ENCODE results near the gene TPI1.
A peak's percentile ranks its signal among the peaks of the same experiment; 100 is the strongest.
"Not testable (repeated sequence)": the region's sequence is repeated elsewhere in the genome, so short reads cannot be mapped to it uniquely, and the experiment has no call there.

The TPI1 gene

DNA sequence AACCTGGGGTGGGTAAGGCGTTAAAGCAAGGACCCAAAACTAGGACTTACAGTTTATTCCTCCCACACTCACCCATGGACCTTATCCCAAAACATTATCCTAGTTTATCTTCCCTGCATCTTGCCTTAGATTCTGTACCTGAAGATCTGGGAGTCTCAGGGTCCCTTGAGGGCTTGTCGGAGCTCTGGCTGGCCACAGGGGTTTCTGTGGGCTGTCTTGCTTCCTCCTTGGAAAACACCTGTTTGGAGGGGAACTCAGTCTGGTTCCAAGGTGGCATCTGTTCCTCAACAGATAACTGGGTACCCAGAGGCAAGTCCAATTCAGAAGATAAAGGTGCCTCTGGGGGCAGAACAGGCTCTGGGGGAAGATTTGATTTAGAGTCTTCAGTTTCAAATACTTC, 17.9 kb upstream of the TPI1 start:
- no peak for ATAC-seq

GRCh38 chr12:6849976-6850560, 17.3 kb upstream of the TPI1 start:
- ATAC-seq, result no peak

DNA sequence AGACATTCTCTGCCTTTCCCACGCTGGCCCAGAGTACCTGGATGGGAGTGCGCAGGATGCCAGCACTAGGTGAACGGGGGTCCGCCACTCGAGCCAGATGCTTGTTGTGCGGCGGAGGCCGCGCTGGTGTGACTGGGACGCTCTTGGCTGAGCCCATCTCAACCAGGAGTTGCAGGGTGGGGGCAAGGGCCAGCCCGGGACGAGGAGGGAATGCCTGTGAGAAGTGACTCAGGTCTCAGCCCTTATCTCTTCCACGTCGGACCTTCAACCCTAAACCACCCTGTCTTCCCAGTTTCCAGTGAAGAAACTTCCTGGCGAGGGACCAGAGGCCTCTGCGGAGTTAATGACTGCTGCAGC, 16.6 kb upstream of the TPI1 start:
- ATAC-seq, result no peak

GRCh38 chr12:6851153-6851920, 16.0 kb upstream of the TPI1 start, which contains the start of gene CDCA3:
Gene CDCA3, minus strand, starts transcription at chr12:6851286. Its CDS starts 334 bp downstream, at chr12:6850952.
- peak; percentile 47 to 52 for ATAC-seq

DNA sequence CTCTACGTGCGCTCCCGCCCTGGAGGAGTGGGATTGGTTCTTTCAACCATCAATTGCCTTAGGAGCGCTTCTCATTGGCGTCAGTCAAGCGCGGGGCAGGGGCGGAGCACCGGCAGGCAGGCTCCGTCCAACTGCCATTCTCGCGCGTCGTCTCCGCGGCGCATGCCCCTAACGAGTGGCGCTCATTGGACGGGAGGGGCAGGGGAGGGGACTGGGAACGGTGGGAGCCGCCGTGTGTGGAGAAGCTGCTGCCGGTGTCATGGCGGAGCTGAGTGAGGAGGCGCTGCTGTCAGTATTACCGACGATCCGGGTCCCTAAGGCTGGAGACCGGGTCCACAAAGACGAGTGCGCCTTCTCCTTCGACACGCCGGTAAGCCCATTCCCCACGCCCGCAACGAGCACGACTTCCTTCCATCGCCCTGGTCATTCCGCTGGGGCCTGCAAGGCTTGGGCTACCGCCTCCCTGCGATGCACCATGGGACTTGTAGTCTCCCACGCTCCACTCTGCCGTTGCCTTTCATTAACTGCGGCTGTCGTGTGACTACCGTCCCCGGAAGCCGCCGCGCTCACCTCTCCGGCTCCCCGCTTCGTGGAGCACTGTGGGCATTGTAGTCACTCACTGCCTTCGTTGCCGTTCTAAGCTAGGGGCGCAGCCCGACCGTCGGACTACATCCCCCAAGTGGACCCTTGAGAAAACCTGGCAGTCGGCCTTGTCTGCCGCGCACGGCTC, 15.2 kb upstream of the TPI1 start, which contains the start of gene USP5:
Gene USP5, plus strand, starts transcription at position 230 of the 730 bp plus-strand sequence. Its CDS starts 30 bp downstream, at position 260.
- peak; percentile 80 to 82 for ATAC-seq

DNA sequence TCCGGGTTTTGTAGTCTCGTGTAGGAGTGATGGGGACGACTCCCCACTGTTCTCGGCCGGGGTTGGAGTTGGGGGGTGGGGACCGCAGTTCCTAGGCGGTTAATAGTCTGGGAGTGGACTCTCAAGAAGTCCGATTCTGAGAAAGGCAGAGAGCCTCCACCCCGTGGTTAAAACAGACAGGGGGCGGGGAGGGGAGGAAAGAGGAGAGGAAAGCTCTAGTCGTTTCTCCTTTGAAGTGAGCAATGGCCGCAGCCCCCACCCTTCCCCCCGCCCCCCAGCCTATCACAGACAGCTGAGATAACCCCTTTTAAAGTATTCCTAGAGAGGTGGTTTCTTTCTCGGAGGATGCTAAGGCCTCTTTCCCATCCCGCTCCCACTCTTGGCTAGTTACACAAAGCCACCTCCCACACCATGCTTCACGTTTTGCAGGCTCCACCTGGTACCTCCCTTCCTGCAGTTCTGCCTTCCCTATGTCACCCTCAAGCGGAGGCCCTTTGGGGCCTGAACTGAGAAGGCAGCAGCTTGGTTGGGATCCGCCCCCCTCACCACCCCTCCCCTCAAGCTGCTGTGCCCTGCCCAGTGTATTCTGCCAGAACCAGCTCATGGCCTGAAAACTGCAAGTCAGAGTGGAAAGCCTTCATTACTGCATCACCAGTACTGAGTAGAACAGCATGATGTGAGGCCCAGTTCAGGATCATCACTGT, 14.5 kb upstream of the TPI1 start:
- ATAC-seq, result peak; percentile 19 to 28

DNA sequence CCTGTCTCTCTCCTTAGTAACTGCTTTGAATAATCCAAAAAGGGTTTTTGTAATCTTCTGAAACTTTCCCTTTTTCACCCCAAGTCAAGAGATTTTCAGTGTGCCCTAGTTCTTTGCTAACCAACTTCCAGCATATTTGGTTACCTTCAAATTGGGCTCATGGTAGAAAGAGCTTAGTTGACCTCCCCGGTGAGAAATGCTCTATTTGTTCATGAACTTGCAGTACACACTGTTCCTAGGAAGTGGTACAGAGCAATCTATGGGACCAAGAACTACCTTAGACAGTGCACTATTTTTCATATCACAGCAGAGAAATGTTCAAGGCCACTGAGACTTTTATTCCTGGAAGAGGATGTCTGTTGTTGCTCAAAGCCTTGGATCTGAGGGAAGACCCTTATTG, 13.7 kb upstream of the TPI1 start:
- ATAC-seq, result no peak

GRCh38 chr12:6854036-6854435, 13.3 kb upstream of the TPI1 start:
- ATAC-seq, result no peak

DNA sequence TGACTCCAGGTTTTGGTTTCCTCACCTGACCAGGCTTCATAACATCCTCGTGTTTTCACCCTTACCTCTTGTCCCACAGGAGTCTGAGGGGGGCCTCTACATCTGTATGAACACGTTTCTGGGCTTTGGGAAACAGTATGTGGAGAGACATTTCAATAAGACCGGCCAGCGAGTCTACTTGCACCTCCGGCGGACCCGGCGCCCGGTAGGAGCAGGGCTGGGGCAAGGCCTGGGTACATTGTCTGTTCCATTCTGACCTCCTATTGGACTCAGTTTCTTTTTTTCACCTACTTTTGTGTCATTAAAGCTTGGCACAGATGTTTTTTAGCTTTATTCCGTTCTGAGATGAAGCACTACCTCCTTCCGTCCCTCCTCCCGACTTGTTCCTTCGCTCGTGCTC, 12.0 kb upstream of the TPI1 start:
- ATAC-seq, result no peak

GRCh38 chr12:6858799-6859198, 8.5 kb upstream of the TPI1 start:
- ATAC-seq, result no peak

DNA sequence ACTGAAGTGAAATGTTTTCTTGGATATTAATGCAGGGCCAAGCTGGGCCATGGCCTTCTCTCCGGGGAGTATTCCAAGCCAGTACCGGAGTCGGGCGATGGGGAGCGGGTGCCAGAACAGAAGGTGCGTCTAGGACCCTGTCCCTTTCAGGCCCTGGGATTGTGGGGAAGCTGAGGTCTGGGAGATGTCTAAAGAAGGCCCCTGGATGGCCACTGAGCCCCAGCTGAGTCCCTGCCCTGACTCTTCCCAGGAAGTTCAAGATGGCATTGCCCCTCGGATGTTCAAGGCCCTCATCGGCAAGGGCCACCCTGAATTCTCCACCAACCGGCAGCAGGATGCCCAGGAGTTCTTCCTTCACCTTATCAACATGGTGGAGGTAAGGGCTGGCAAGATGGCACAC, 7.2 kb upstream of the TPI1 start:
- ATAC-seq, result no peak

DNA sequence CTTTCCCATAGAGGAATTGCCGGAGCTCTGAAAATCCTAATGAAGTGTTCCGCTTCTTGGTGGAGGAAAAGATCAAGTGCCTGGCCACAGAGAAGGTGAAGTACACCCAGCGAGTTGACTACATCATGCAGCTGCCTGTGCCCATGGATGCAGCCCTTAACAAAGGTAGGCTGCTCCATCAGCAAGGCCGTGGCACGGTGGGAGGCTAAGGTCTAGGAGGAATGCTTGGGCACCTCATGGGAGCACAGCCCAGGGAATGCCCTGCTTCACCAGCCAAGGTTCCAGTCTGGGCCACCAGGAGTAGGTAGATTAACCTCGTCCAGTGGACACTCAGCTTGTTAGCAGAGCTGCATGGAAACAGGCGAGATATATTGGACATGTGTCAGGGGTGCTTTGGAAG, 6.4 kb upstream of the TPI1 start:
- ATAC-seq, result no peak

DNA sequence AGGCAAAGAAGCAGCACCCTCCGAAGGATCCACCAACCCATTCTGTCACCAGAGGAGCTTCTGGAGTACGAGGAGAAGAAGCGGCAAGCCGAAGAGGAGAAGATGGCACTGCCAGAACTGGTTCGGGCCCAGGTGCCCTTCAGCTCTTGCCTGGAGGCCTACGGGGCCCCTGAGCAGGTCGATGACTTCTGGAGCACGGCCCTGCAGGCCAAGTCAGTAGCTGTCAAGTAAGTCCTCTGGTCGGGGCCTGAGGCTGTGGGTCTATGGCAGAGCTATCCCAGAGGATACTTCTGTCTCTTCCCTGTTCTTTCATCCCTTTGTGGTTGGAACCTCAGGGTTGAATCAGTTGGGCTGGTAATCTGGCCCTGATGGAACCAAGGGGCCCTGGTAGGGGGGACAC, 5.9 kb upstream of the TPI1 start:
- ATAC-seq, result no peak

- no peak for ATAC-seq
Measured at GRCh38 chr12:6863033-6863432, 4.3 kb upstream of the TPI1 start.

DNA sequence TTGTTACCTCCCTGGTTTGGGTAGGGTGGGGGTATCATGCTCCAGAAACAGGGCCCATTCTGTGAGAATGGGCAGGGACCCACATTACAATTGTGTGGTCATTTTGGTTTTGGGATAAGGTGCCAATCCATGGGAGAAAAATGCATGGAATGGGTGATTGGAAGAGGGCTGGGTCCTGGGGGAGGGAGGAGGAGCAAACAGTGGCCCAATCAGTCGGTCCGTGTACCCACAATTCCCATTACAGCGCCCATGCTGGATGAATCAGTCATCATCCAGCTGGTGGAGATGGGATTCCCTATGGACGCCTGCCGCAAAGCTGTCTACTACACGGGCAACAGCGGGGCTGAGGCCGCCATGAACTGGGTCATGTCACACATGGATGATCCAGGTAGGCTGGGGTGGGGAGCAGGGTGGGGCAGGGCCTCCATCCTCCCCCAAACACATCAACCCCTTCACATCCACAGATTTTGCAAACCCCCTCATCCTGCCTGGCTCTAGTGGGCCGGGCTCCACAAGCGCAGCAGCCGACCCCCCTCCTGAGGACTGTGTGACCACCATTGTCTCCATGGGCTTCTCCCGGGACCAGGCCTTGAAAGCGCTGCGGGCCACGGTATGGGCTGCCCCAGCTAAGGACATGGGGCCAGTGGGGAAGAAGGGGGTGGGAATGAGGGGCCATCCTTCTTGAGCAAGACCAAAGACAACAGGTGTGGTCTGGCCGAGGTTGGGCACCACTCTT, 3.6 kb upstream of the TPI1 start:
- no peak for ATAC-seq

DNA sequence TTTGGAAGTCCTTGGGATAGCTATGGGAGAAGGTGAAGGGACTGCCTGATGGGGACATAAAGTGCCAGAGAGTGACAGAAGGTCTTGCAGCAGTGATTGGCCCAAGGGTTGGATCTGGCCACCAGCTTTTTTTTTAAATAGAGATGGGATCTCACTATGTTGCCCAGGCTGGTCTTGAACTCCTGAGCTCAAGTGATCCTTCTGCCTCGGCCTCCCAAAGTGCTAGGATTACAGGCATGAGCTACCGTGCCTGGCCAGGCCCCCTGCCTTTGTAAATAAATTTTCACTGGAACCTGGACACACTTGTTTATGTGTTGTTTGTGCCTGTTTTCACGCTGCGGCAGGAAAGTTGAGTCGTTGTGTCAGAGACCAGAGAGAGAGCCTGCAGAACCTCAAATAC, 2.0 kb upstream of the TPI1 start:
- not testable (repeated sequence) for ATAC-seq

DNA sequence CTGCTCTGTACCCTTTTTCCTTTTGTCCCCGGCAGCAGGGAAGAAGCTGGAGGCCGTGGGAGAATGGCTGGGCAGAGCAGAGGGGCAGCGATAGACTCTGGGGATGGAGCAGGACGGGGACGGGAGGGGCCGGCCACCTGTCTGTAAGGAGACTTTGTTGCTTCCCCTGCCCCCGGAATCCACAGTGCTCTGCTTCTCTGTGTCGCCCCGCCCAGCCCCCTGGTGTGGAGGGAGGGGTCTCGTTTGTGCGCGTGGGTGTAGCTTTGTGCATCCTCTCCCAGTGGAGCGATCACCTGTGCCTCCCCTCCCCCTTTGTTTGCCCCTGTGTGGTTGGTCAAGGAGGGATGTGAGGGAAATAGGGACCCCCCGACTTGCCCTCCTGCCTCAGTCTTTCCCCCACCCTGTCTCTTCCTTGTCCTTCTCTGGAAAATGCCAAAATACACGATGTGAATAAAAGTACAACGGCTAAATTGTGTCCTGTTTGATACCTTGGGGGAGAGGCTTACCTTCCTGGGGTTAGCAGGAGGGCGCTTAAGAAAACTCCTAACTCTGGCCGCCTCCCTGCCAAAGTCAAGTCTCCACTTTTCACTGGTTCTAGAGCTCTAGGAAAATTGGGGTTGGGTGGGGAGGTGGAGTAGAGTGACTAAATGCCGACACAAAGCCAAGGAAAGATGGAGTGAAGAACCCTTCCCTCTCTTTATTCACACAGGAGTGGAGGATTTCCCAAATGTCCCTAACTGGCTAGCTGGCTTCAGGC, 990 bp upstream of the TPI1 start:
- no peak for ATAC-seq

DNA sequence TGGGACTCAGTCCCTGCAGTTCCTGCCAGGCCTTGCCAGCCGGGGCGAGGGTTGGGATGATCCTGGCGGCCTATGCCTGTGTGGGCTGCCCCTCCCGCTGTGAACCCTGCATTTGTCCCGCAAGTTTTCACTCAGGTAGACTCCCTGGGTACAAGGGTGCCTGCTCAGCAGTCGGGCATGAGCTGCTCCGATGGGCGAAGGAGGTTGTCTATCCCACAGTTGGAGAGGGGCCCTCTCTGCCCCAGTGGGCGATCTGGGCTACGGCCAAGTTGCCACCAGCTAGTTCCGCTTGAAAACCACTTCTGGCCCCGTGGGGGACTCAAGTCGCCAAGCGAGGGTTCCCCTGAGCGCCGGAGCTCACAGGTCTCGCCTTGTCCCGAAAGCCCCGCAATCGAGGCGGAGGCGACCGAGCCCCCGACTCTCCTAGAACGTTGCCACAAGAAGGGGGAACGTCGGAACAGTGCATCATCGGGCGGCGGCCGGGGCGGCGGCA, 365 bp upstream of the TPI1 start:
- ATAC-seq, result peak; percentile 1 to 2

DNA sequence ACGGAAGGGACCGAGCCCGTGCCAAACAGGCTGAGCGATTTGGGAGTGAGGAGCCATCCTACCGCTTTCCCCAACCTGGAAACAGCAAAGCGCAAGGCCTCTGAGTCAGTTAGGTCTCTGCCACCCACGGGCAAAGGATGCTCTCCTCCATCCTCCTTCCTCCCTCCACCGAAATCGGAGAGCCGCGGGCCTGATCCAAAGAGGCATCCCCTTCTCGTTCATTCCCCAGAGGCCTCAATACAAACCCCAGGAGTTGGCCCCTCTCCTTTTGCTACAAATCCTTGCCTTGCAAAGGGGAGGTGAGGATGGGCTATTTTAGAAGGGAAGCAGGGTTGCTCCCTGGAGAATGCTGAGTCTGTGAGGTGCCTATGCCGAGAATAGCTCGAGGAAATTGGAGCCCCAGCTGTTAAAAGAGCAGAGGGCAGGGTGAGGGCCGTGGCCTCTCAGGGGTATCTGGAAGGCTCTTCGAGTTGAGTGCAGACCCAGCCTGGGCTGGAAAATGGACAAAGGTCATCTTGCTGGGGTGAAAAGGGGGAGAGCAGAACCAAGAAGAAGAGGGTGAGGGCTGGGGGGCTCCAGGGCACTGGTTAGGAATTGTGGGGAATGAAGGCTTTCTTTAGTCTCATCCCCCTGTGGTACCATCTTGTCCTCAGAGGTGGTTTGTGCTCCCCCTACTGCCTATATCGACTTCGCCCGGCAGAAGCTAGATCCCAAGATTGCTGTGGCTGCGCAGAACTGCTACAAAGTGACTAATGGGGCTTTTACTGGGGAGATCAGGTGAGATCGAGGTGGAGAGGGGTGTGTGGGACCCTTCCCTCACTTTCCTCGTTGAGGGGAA, 1.1 kb downstream of the TPI1 start:
- peak in 1 of 2 donors; percentile 3 for ATAC-seq

Measured in activated CD4-positive, CD25-positive, alpha-beta regulatory T cell treated with anti-CD3 and anti-CD28 coated beads, Interleukin-2, amount 50 U/mL, for 24 hours (primary cell).